Measurements from ENCODE around the gene PLCG2. TPM values are rescaled to one million over a fixed set of nuclear protein-coding genes. Genes with fewer than 3 reads are reported as not detected.
A peak's percentile ranks its signal among the peaks of the same experiment; 100 is the strongest.

Gene PLCG2
- total RNA-seq, 2 donors from 2014 or later = 8.0 to 25.6 TPM

DNA sequence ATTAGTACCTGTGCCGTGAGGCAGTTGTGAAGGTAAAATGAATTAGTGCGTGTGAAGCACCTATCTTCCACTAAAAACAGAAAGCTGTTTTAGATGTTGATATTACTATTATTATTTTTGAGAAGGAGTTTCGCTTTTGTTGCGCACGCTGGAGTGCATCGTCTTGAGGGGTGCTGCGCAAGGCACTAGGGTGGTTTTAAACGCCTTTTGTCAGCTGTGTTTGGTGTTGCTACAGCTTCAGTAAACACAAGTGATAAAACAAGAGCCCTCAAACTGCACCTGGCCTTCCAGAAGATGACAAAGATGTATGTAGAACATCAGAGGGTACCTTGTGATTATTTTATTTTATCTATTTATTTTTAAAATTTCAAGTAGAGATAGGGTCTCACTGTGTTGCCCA, 38.2 kb downstream of the PLCG2 start:
- no peak for ATAC-seq (replicated peaks in 1 of 2)
- Mint-ChIP-seq H3K27me3 (ENCODE audit: low read depth) (peaks cover 8% of the 10 kb centered on the region), H3K36me3 (ENCODE audit: insufficient read depth in 2 of 2) (peaks cover 0 to 1% of the 10 kb centered on the region in 2 donors), H3K4me1 (ENCODE audit: low read depth) (no peaks in the 10 kb centered on the region), H3K4me3 (no peak overlapping the region), H3K9me3 (no peaks in the 10 kb centered on the region), H3K27ac (peak overlapping the region; percentile 50)
- DNase-seq = no peak

DNA sequence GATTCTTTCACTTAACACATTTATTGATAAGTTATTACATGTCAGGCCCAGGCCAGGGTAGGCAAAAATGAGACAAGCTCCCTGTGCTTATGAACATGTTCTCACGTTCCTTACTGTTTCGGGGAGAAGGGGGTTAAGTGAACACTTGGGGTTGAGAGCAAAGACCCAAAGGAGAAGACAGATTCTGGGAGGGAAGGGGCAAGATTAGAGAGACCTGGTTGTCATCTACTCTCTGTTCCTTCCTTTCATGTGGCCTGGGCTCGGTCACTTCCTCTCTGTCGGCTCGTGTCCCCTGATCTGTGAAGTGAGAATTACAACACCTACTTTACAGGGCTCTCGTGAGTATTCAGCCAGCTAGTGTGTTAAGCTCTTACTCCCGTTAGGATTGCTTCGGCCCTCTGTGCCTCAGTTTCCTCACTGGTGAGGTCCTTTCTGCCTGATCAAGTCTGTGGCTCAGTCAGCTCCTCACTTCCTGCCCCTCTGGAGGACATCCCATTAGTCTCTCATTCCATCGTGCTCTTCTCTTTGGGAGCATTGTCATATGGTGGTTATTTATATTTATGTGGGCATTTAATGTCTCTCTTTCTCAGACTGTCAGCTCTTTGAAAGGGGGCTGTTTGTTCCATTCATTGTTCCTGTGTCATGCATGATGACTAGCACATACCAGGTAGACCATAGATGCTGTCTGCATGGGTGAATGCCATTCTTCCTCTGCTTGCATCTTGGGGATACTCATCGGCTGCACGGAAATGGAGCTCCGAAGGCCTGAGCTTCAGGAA, 38.9 kb downstream of the PLCG2 start:
- peak in 1 of 2 donors; percentile 38 for ATAC-seq (replicated peaks in 1 of 2)
- Mint-ChIP-seq H3K4me1 (ENCODE audit: low read depth) (no peaks in the 10 kb centered on the region), H3K36me3 (ENCODE audit: insufficient read depth in 2 of 2) (no peaks in the 10 kb centered on the region), H3K27ac (peak overlapping the region; percentile 77), H3K4me3 (no peak overlapping the region), H3K9me3 (no peaks in the 10 kb centered on the region), H3K27me3 (ENCODE audit: low read depth) (peaks cover 8% of the 10 kb centered on the region)
- DNase-seq = no peak

DNA sequence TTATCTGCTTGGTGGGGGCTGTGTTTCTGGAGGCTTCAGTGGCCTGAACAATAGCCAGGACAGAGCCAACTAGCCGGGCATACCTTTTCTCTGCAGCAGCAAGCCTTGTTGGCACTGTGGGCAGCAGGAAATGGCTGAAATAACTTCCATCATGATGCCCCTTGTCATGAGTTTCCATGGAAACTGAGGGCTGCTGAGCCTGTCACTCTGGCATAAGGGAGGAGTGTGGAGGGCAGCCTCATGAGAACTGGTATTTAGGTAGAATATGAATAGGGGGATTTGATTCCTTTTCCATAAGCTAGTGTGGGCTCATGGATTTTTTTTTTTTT, 39.4 kb downstream of the PLCG2 start:
- Mint-ChIP-seq H3K27me3 (ENCODE audit: low read depth) (peaks cover 8% of the 10 kb centered on the region), H3K4me3 (no peak overlapping the region), H3K27ac (no peak overlapping the region), H3K4me1 (ENCODE audit: low read depth) (no peaks in the 10 kb centered on the region), H3K36me3 (ENCODE audit: insufficient read depth in 2 of 2) (no peaks in the 10 kb centered on the region), H3K9me3 (no peaks in the 10 kb centered on the region)
- no peak for ATAC-seq (replicated peaks in 1 of 2)
- no peak for DNase-seq

DNA sequence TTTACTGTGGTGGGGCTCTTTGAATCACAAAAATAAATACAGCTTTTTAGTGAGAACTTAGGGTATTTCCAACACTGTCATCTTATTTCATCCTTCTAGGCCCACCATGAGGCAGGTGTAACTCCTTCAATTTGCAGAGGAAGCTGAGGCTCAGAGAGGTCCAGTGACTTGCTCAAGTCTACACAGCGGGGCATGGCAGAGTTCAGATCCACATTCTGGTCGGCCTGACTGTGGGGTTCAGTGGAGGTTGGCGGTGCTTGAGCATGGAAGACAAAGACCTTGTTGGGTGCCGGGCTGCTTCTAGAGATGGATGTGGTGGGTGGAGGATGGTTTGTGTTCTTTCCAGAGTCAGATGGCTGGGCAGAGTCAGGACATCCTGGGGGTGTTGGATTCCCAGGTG, 39.8 kb downstream of the PLCG2 start:
- Mint-ChIP-seq H3K4me3 (no peak overlapping the region), H3K27ac (peak overlapping the region; percentile 65), H3K4me1 (ENCODE audit: low read depth) (no peaks in the 10 kb centered on the region), H3K36me3 (ENCODE audit: insufficient read depth in 2 of 2) (no peaks in the 10 kb centered on the region), H3K9me3 (no peaks in the 10 kb centered on the region), H3K27me3 (ENCODE audit: low read depth) (peaks cover 4% of the 10 kb centered on the region)
- ATAC-seq (replicated peaks in 1 of 2) (no peak), DNase-seq (no peak)

- H3K4me1 Mint-ChIP-seq (ENCODE audit: low read depth) = no peaks in the 10 kb centered on the region
- H3K36me3 Mint-ChIP-seq (ENCODE audit: insufficient read depth in 2 of 2) = peaks cover 0 to 3% of the 10 kb centered on the region in 2 donors
- no peak overlapping the region for H3K4me3 Mint-ChIP-seq
- DNase-seq = no peak
- no peak for ATAC-seq (replicated peaks in 1 of 2)
- H3K27me3 Mint-ChIP-seq (ENCODE audit: low read depth) = no peaks in the 10 kb centered on the region
- H3K9me3 Mint-ChIP-seq = peaks cover 0 to 2% of the 10 kb centered on the region in 2 donors
- no peak overlapping the region for H3K27ac Mint-ChIP-seq
Observed at GRCh38 chr16:81821436-81822128, 42.5 kb downstream of the PLCG2 start.

- ATAC-seq (replicated peaks in 1 of 2) = no peak
- Mint-ChIP-seq H3K27me3 (ENCODE audit: low read depth) (no peaks in the 10 kb centered on the region), H3K4me1 (ENCODE audit: low read depth) (no peaks in the 10 kb centered on the region), H3K36me3 (ENCODE audit: insufficient read depth in 2 of 2) (peaks cover 0 to 3% of the 10 kb centered on the region in 2 donors), H3K4me3 (peak overlapping the region in 1 of 2 donors; percentile 18), H3K9me3 (peaks cover 0 to 2% of the 10 kb centered on the region in 2 donors), H3K27ac (peak overlapping the region; percentile 52)
- DNase-seq = no peak
Observed at GRCh38 chr16:81823111-81823510, 44.0 kb downstream of the PLCG2 start.

- ATAC-seq (replicated peaks in 1 of 2) (no peak), DNase-seq (no peak)
- Mint-ChIP-seq H3K36me3 (ENCODE audit: insufficient read depth in 2 of 2) (peaks cover 0 to 3% of the 10 kb centered on the region in 2 donors), H3K4me3 (no peak overlapping the region), H3K4me1 (ENCODE audit: low read depth) (no peaks in the 10 kb centered on the region), H3K27me3 (ENCODE audit: low read depth) (no peaks in the 10 kb centered on the region), H3K9me3 (peaks cover 0 to 2% of the 10 kb centered on the region in 2 donors), H3K27ac (peak overlapping the region; percentile 52)
Observed at GRCh38 chr16:81823734-81824133, 44.6 kb downstream of the PLCG2 start.

GRCh38 chr16:81826523-81826922, 47.4 kb downstream of the PLCG2 start:
- ATAC-seq (replicated peaks in 1 of 2) (no peak), DNase-seq (no peak)
- no peaks in the 10 kb centered on the region for H3K27me3 Mint-ChIP-seq (ENCODE audit: low read depth)
- peaks cover 4% of the 10 kb centered on the region for H3K4me1 Mint-ChIP-seq (ENCODE audit: low read depth)
- H3K9me3 Mint-ChIP-seq = peaks cover 0 to 2% of the 10 kb centered on the region in 2 donors
- peaks cover 0 to 3% of the 10 kb centered on the region in 2 donors for H3K36me3 Mint-ChIP-seq (ENCODE audit: insufficient read depth in 2 of 2)
- H3K4me3 Mint-ChIP-seq = no peak overlapping the region
- no peak overlapping the region for H3K27ac Mint-ChIP-seq

GRCh38 chr16:81830845-81831540, 51.9 kb downstream of the PLCG2 start:
- Mint-ChIP-seq H3K27me3 (ENCODE audit: low read depth) (no peaks in the 10 kb centered on the region), H3K9me3 (no peaks in the 10 kb centered on the region), H3K27ac (no peak overlapping the region), H3K36me3 (ENCODE audit: insufficient read depth in 2 of 2) (no peaks in the 10 kb centered on the region), H3K4me3 (no peak overlapping the region), H3K4me1 (ENCODE audit: low read depth) (peaks cover 16% of the 10 kb centered on the region)
- no peak for DNase-seq
- no peak for ATAC-seq (replicated peaks in 1 of 2)

DNA sequence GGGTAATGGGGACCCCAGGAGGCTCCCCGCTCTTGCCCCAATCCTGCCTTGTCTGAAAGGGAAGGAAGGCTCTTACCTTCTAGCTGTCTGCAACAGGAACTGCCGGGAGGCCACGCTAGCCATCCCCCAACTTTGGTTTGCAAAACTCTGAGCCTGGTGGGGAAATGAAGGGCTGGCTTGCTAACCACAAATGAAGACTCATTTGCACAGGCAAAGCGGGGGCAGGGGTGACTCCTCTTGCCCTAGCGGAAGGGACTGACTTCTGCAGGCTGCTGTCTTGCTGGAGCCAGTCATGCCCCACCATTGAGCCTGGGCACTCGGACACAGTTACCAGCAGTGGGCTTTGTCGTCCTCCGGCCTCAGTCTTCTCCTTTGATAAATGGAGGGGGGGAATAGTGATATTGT, 52.6 kb downstream of the PLCG2 start:
- peaks cover 16% of the 10 kb centered on the region for H3K4me1 Mint-ChIP-seq (ENCODE audit: low read depth)
- peak; percentile 89 to 91 for ATAC-seq (replicated peaks in 1 of 2)

GRCh38 chr16:81832801-81833547, 53.9 kb downstream of the PLCG2 start:
- Mint-ChIP-seq H3K9me3 (no peaks in the 10 kb centered on the region), H3K4me1 (ENCODE audit: low read depth) (peaks cover 16% of the 10 kb centered on the region), H3K27me3 (ENCODE audit: low read depth) (no peaks in the 10 kb centered on the region), H3K27ac (no peak overlapping the region), H3K4me3 (no peak overlapping the region), H3K36me3 (ENCODE audit: insufficient read depth in 2 of 2) (no peaks in the 10 kb centered on the region)
- DNase-seq = no peak
- no peak for ATAC-seq (replicated peaks in 1 of 2)

More for the DNA sequence above, 52.6 kb downstream of the PLCG2 start:
- Mint-ChIP-seq H3K27ac (no peak overlapping the region), H3K4me3 (peak overlapping the region in 1 of 2 donors; percentile 12), H3K36me3 (ENCODE audit: insufficient read depth in 2 of 2) (no peaks in the 10 kb centered on the region), H3K27me3 (ENCODE audit: low read depth) (no peaks in the 10 kb centered on the region), H3K9me3 (no peaks in the 10 kb centered on the region)
- peak; percentile 60 to 61 for DNase-seq

DNA sequence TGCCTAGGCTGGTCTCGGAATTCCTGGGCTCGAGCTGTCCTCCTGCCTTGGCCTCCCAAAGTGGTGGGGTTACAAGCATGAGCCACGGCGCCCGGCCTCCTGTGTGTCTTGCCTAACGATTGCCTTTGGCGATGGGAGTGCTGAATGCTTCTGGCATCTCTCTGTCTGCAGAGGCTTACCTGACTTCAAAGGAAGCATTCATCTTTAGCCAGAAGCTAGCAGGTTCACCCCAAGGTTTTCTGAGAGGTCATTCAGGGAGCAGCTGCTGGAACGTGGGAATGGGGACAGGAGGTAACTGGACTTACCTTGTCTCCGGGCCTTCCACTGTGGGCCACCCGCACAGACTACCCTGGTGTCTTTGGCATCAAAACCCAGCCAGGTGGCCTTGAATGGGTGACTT, 54.7 kb downstream of the PLCG2 start:
- no peaks in the 10 kb centered on the region for H3K27me3 Mint-ChIP-seq (ENCODE audit: low read depth)
- H3K9me3 Mint-ChIP-seq = no peaks in the 10 kb centered on the region
- ATAC-seq (replicated peaks in 1 of 2) = no peak
- H3K4me1 Mint-ChIP-seq (ENCODE audit: low read depth) = peaks cover 16% of the 10 kb centered on the region
- H3K27ac Mint-ChIP-seq = no peak overlapping the region
- H3K36me3 Mint-ChIP-seq (ENCODE audit: insufficient read depth in 2 of 2) = no peaks in the 10 kb centered on the region
- no peak for DNase-seq
- H3K4me3 Mint-ChIP-seq = no peak overlapping the region

DNA sequence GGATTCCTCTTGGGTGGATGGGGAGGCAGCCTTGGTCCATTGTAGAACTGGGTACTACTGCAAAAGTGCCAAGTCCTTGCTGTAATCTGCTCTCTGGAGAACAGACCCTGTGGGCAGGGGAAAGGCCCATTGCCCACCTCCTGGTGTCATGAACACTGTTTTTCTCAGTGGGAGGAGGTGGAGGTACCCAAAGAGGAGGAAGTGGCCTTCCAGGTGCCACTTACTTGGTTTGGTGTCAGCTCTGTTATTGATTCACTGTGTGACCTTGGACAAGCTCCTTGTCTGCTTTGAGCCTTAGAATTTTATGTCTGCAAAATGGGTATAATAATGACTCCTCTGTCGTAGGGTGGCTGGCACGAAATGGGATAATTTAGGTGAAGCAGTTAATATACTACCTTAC, 55.8 kb downstream of the PLCG2 start:
- ATAC-seq (replicated peaks in 1 of 2) (no peak), DNase-seq (no peak)
- peaks cover 16% of the 10 kb centered on the region for H3K4me1 Mint-ChIP-seq (ENCODE audit: low read depth)
- no peaks in the 10 kb centered on the region for H3K27me3 Mint-ChIP-seq (ENCODE audit: low read depth)
- H3K36me3 Mint-ChIP-seq (ENCODE audit: insufficient read depth in 2 of 2) = no peaks in the 10 kb centered on the region
- no peaks in the 10 kb centered on the region for H3K9me3 Mint-ChIP-seq
- no peak overlapping the region for H3K4me3 Mint-ChIP-seq
- no peak overlapping the region for H3K27ac Mint-ChIP-seq

Measured in activated T-cell treated with anti-CD3 and anti-CD28 coated beads, Interleukin-2, amount 50 U/mL, for 72 hours (primary cell).